Osteoblast (primary cell): ENCODE results near the gene ARHGAP42. TPM values are rescaled to one million over a fixed set of nuclear protein-coding genes. Genes with fewer than 3 reads are reported as not detected.

Experiments used
- DNase-seq: peaks from one replicate; pipeline ENCODE4 v3.0.0; 2011; ENCODE audit warnings: low spot score, mixed read lengths; ENCODE audit not compliant: insufficient read length; ENCODE audit errors: missing footprints
- H2AFZ ChIP-seq: 2 replicates; pipeline ENCODE4 v1.6.0; 2011; ENCODE audit warnings: mild to moderate bottlenecking, low read length
- H3K27ac ChIP-seq: 2 replicates; pipeline ENCODE4 v1.5.1; 2011; ENCODE audit warnings: mild to moderate bottlenecking, low read depth, low read length, moderate library complexity
- H3K27me3 ChIP-seq: 2 replicates; pipeline ENCODE4 v1.6.0; 2012; ENCODE audit warnings: mild to moderate bottlenecking, control low read depth, inconsistent platforms, low read length, moderate library complexity; ENCODE audit not compliant: insufficient read depth
- H3K36me3 ChIP-seq: 2 replicates; pipeline ENCODE4 v1.5.1; 2011; ENCODE audit warnings: mild to moderate bottlenecking, low read length, control low read depth, moderate library complexity; ENCODE audit not compliant: insufficient read depth
- H3K4me1 ChIP-seq: 2 replicates; pipeline ENCODE4 v1.5.1; 2011; ENCODE audit warnings: mild to moderate bottlenecking, low read length, control low read depth, moderate library complexity; ENCODE audit not compliant: insufficient read depth
- H3K4me2 ChIP-seq: 2 replicates; pipeline ENCODE4 v1.6.0; 2011; ENCODE audit warnings: mild to moderate bottlenecking, low read length; ENCODE audit not compliant: insufficient read depth
- H3K4me3 ChIP-seq: fragments of 200-600 bp; sonication (generic); 3 replicates; pipeline ENCODE4 v1.5.1; 2012; ENCODE audit warnings: mild to moderate bottlenecking, low read length, inconsistent platforms; ENCODE audit not compliant: insufficient read depth
- H3K79me2 ChIP-seq: 2 replicates; pipeline ENCODE4 v1.6.0; 2012; ENCODE audit warnings: mild to moderate bottlenecking, low read length, control low read depth, inconsistent platforms; ENCODE audit not compliant: insufficient read depth
- H3K9me3 ChIP-seq: 2 replicates; pipeline ENCODE4 v1.5.1; 2011; ENCODE audit warnings: low read depth, low read length, control low read depth
- H4K20me1 ChIP-seq: 2 replicates; pipeline ENCODE4 v1.6.0; 2012; ENCODE audit warnings: mild to moderate bottlenecking, low read length, control low read depth; ENCODE audit not compliant: insufficient read depth
- CTCF ChIP-seq: IDR thresholded peaks from 2 replicates; pipeline ENCODE4 v1.5.1; 2011; ENCODE audit warnings: mild to moderate bottlenecking, low read depth, low read length, moderate library complexity; ENCODE audit errors: extremely low read depth
- total RNA-seq: library from RNA; depleted of rRNA; stranded (reverse); fragments of >200 nt; gene quantifications from 2 replicates; pipeline ENCODE4 v1.2.3, GENCODE V29; 2012

The ARHGAP42 gene
- total RNA-seq, 1 donor = 9.4 TPM

DNA sequence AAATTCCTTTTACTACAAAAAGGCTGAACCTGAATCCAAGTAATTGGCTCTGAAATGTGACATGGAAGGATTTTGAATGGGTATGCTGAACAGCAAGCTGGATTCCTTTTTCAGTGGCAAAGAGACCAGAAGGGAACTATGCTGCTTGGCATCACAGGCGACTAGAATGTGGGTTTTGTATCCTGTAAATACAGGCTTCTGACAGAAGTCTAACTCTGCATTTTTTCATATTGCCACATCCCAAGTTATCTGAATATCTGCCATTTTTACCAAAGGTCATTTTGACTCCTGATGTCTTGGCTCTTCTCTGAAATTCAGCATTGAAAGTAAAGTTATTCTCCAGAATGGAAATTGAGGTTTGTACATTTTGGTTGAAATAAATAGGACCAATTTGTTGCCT lies 145.7 kb downstream of the ARHGAP42 start:
- Histone ChIP-seq H3K27ac (no peak overlapping the region), H3K9me3 (no peaks in the 10 kb centered on the region), H3K79me2 (no peaks in the 10 kb centered on the region), H3K4me1 (peaks cover 19% of the 10 kb centered on the region), H2AFZ (no peak overlapping the region), H3K36me3 (no peaks in the 10 kb centered on the region), H3K4me3 (no peak overlapping the region), H3K27me3 (no peaks in the 10 kb centered on the region), H3K4me2 (no peak overlapping the region), H4K20me1 (no peaks in the 10 kb centered on the region)
- no peak for TF ChIP-seq CTCF
- no peak for DNase-seq

- H3K27ac ChIP-seq = no peak overlapping the region
- no peaks in the 10 kb centered on the region for H3K36me3 ChIP-seq
- H3K4me3 ChIP-seq = no peak overlapping the region
- no peaks in the 10 kb centered on the region for H3K79me2 ChIP-seq
- H3K27me3 ChIP-seq = no peaks in the 10 kb centered on the region
- peaks cover 19% of the 10 kb centered on the region for H3K4me1 ChIP-seq
- H4K20me1 ChIP-seq = no peaks in the 10 kb centered on the region
- H2AFZ ChIP-seq = no peak overlapping the region
- no peaks in the 10 kb centered on the region for H3K9me3 ChIP-seq
- TF ChIP-seq CTCF = no peak
- H3K4me2 ChIP-seq = no peak overlapping the region
- DNase-seq = no peak
These were observed 146.2 kb downstream of the ARHGAP42 start for GRCh38 chr11:100833276-100833675.

DNA sequence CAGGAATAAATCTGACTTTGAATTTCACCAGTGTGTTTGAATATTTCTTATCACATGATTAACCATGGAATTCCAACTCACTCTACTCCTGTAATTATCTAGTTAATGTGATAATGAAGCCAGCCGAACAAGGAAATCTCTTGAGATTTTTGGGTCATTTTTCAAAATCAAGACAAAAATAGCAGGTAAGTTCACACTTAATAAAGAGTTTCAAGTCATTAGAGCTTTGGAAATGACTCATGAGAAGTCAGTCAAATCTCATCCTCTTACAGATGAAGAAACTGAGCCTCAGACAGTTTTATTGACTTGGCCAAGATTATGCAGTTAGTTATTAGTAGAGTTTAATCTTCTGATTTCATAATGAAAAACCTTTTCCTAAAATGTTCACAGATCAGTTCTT lies 148.8 kb downstream of the ARHGAP42 start:
- Histone ChIP-seq H3K4me3 (no peak overlapping the region), H3K36me3 (no peaks in the 10 kb centered on the region), H3K9me3 (no peaks in the 10 kb centered on the region), H3K27ac (no peak overlapping the region), H3K27me3 (no peaks in the 10 kb centered on the region), H2AFZ (no peak overlapping the region), H3K4me1 (peaks cover 15% of the 10 kb centered on the region), H3K4me2 (no peak overlapping the region), H3K79me2 (no peaks in the 10 kb centered on the region), H4K20me1 (no peaks in the 10 kb centered on the region)
- no peak for DNase-seq
- no peak for TF ChIP-seq CTCF

DNA sequence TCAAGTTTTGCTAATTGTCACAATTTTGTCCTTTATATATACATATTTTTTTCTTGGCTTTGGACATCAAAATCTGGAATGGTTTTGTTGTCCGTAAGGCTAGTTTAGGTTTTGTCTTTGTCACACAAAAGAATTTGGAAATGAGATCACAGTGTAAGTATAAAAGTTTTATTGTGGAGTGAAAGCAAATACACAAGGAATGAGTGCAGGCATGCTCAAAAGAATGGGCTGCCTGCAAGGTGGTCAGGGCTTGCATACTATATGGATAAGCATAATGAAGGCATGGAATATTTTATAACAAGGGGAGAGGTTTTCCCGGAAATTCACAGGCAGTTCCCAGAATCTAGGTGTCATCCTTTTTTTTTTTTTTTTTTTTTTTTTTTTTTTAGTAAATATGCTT lies 150.2 kb downstream of the ARHGAP42 start:
- Histone ChIP-seq H3K4me2 (no peak overlapping the region), H3K27ac (no peak overlapping the region), H3K4me3 (no peak overlapping the region), H3K4me1 (peaks cover under 1% of the 10 kb centered on the region), H3K9me3 (no peaks in the 10 kb centered on the region), H4K20me1 (no peaks in the 10 kb centered on the region), H3K27me3 (no peaks in the 10 kb centered on the region), H2AFZ (no peak overlapping the region), H3K36me3 (no peaks in the 10 kb centered on the region), H3K79me2 (no peaks in the 10 kb centered on the region)
- TF ChIP-seq CTCF = no peak
- DNase-seq = no peak
